Muscle of leg (tissue), 16 donors: ENCODE results near the gene ADGRD2. TPM values are rescaled to one million over a fixed set of nuclear protein-coding genes. Genes with fewer than 3 reads are reported as not detected.

Source experiments
- DNase-seq: peaks from one replicate; pipeline ENCODE4 v3.0.0; 2013
- H3K27ac ChIP-seq: one replicate; pipeline ENCODE4 v1.5.1; 2013; ENCODE audit warnings: mild to moderate bottlenecking, low read length, control low read depth
- H3K27me3 ChIP-seq: one replicate; pipeline ENCODE4 v1.6.1; 2013; ENCODE audit warnings: low read length; ENCODE audit not compliant: control insufficient read depth, insufficient read depth
- H3K36me3 ChIP-seq: one replicate; pipeline ENCODE4 v1.6.1; 2013; ENCODE audit warnings: low read length; ENCODE audit not compliant: control insufficient read depth, insufficient read depth
- H3K4me1 ChIP-seq: one replicate; pipeline ENCODE4 v1.6.1; 2013; ENCODE audit warnings: low read length; ENCODE audit not compliant: control insufficient read depth, insufficient read depth
- H3K4me3 ChIP-seq: one replicate; pipeline ENCODE4 v1.5.1; 2013; ENCODE audit warnings: low read length, control low read depth
- H3K9me3 ChIP-seq: replicated peaks from 2 replicates; pipeline ENCODE4 v1.6.1; 2013; ENCODE audit warnings: low read depth, low read length; ENCODE audit not compliant: control insufficient read depth
- WGBS: methylation state at CpG from one replicate; pipeline ENCODE4 v1.1.5; 2013; ENCODE audit warnings: missing lambda C conversion rate; ENCODE audit not compliant: insufficient coverage; 5-methylcytosine and 5-hydroxymethylcytosine counted together
- long read RNA-seq, 11 donors: transcript quantifications; one replicate each; lab custom pipeline, GENCODE V29; 2026
- polyA plus RNA-seq, 8 donors: library from polyadenylated mRNA; unstranded; fragments of 120-200 nt; gene quantifications; one replicate each; pipeline versions ENCODE4 v1.2.1 to v1.2.3, GENCODE V29; 2013; ENCODE audit warnings: inconsistent platforms in 1 of 8, low replicate concordance in 1 of 8; ENCODE audit not compliant: insufficient read length in 8 of 8, insufficient read depth in 1 of 8
- total RNA-seq: library from RNA; stranded (reverse); fragments of 120-200 nt; gene quantifications from one replicate; pipeline ENCODE4 v1.2.4, GENCODE V29; 2013

The ADGRD2 gene
- total RNA-seq: not detected
- under 1 TPM in 4 of 8 donors, not detected in 4; 0.06 to 0.25 (median 0.11) TPM for polyA plus RNA-seq
- long read RNA-seq, donor 1: 0 reads
- long read RNA-seq, donor 2: 0 reads
- long read RNA-seq, donor 3: 0 reads
- long read RNA-seq, donor 4: 0 reads
- long read RNA-seq, donor 5: 0 reads
- long read RNA-seq, donor 6: 0 reads
- long read RNA-seq, donor 7: 0 reads
- long read RNA-seq, donor 8, partial matches to known transcripts: 0 of 1 reads
- long read RNA-seq, donor 8, other reads (novel, unspliced or antisense): 0 of 1 reads
- long read RNA-seq, donor 9, partial matches to known transcripts: 0 of 1 reads
- long read RNA-seq, donor 9, other reads (novel, unspliced or antisense): 0 of 1 reads
- long read RNA-seq, donor 10, partial matches to known transcripts: 0 of 2 reads
- long read RNA-seq, donor 10, other reads (novel, unspliced or antisense): 0 of 2 reads
- long read RNA-seq, donor 11: 0 reads

DNA sequence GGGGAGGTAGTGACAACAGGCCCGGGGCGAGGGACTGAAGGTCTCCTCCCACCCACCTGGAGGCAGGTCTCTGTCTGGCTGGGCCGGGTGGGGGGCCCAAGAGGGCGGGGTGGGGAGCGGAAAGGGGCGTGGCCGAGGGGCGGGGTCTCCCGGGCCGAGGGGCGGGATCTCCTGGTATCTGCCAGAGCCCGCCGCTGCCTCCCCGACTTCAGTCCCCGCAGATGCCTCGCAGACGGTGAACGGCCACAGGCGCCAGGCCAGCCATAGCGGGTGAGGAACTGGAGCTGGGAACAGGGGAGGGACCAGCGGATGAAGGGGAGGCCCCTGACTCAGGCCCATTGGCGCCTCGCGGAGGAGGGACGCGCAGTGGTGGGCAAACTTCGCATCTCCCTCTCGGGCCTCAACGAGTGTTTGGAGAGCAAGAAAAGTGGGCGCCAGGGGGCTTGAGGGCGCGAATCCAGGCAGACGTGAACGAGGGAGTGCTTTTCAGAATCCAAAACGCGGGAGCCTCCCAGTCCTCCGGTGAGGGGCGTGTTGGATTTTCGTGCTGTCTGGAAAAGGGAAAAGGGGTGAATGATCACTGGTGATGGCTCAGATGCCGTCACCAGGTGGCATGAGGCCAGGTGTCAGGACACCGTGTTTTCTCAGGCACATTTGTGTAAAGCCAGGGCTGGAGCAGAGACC lies at the start of gene ADGRD2:
ADGRD2 (plus strand) TSS at position 211 of the 684 bp plus-strand sequence. CDS start 1,216 bp downstream, outside the sequence.
- DNase-seq: peak; percentile 38
- H3K36me3 ChIP-seq: no peaks in the 10 kb centered on the region
- H3K9me3 ChIP-seq: no peaks in the 10 kb centered on the region
- peaks cover 57% of the 10 kb centered on the region for H3K27me3 ChIP-seq
- under 1% methylated on average over 39 of the region's 41 CpGs for WGBS
- H3K4me1 ChIP-seq: peaks cover 8% of the 10 kb centered on the region
- peak within 1 kb of the TSS; percentile 5 for H3K4me3 ChIP-seq
- no peak within 1 kb of the TSS for H3K27ac ChIP-seq

GRCh38 chr9:124403246-124403645 lies 47.0 kb upstream of the ADGRD2 start:
- H3K27me3 ChIP-seq: no peaks in the 10 kb centered on the region
- no peak overlapping the region for H3K27ac ChIP-seq
- no peaks in the 10 kb centered on the region for H3K9me3 ChIP-seq
- WGBS: 93% methylated on average over 3 of the region's 4 CpGs
- no peak overlapping the region for H3K4me3 ChIP-seq
- H3K4me1 ChIP-seq: peaks cover 27% of the 10 kb centered on the region
- peaks cover 53% of the 10 kb centered on the region for H3K36me3 ChIP-seq
- no peak for DNase-seq

DNA sequence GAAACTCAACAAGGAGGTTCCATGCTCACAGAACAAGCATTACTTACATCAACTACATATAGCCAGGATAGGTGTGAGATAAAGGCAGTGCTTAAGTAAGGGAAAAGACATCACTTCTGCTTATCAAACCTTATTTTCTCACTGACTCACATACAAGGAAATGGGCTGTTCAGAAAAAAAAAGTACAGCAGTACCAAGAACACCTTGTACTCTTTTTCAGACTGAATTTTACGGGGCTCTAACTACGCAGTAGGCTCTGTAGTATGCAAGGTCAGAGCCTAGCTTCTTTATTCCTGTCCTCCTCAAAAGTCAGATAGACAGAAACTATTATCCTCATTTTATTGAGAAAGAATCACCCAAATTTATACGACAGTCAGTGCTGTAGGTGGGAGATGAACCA lies 40.8 kb upstream of the ADGRD2 start:
- Histone ChIP-seq H3K9me3 (no peaks in the 10 kb centered on the region), H3K27ac (no peak overlapping the region), H3K27me3 (no peaks in the 10 kb centered on the region), H3K36me3 (peaks cover 64% of the 10 kb centered on the region), H3K4me3 (no peak overlapping the region), H3K4me1 (peaks cover 2% of the 10 kb centered on the region)
- no CpG with 5 or more reads among the region's 3 CpGs for WGBS
- no peak for DNase-seq

GRCh38 chr9:124410321-124410913 lies 39.8 kb upstream of the ADGRD2 start:
- Histone ChIP-seq H3K9me3 (peaks cover under 1% of the 10 kb centered on the region), H3K4me1 (peaks cover 6% of the 10 kb centered on the region), H3K36me3 (peaks cover 58% of the 10 kb centered on the region), H3K27ac (no peak overlapping the region), H3K27me3 (no peaks in the 10 kb centered on the region), H3K4me3 (no peak overlapping the region)
- DNase-seq: no peak
- WGBS: 70% methylated on average over 1 of the region's 3 CpGs

DNA sequence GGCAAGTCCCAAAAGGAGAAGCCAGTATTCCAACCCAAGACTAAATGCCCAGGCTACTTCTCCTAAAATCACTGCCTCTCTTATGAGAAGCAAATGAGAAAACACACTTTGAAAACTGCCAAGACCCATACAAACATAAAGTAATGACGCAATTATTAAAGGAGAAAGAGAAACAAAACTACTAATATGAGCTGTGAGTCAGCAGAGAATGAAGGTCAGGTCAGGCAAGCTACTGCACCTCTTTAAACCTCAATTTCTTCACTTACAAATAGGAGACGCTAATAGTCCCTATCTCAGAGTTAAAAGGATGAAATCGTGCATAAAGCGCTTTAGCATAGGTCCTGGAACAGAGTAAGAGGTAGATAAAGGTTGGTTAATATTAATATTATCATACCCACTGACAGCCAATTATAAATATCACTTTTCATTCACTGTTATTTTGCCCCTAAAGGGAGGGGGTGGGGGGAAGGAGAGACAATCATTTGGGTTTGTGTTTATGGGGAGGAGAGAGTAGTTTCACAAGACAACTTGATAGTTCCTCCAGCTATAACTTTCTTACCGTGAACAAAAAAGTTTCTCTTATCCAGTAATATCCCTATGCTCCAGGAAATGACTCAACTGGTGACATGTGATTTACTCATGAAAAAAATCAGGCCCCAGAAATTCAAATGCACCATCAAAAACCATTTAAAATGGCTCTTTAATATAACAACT lies 38.6 kb upstream of the ADGRD2 start:
- Histone ChIP-seq H3K4me3 (no peak overlapping the region), H3K4me1 (peaks cover 8% of the 10 kb centered on the region), H3K36me3 (peaks cover 51% of the 10 kb centered on the region), H3K9me3 (peaks cover 4% of the 10 kb centered on the region), H3K27ac (no peak overlapping the region), H3K27me3 (no peaks in the 10 kb centered on the region)
- no peak for DNase-seq
- WGBS: no CpG with 5 or more reads among the region's 5 CpGs

DNA sequence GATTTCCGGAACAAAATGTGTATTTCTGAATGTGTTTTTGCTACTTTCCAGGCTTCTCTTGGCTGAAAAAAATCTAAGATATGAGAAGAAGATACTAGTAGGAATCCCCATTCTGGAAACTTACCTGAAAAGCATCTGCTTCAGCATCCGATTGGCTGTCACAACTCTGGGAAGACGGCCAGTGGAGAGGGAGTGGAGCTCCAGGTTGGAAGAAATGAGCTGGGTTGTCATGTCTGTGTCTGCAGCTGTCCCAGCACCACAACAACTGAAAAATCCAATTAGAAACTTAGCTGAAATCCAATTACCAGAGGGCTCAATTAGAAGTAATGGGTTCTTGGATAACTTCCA lies 38.0 kb upstream of the ADGRD2 start:
- no peak for DNase-seq
- no CpG with 5 or more reads among the region's 3 CpGs for WGBS
- peaks cover 8% of the 10 kb centered on the region for H3K4me1 ChIP-seq

GRCh38 chr9:124414612-124415011 lies 35.6 kb upstream of the ADGRD2 start:
- Histone ChIP-seq H3K27me3 (no peaks in the 10 kb centered on the region), H3K9me3 (peaks cover 4% of the 10 kb centered on the region), H3K27ac (peak overlapping the region; percentile 62), H3K4me1 (peaks cover 8% of the 10 kb centered on the region), H3K4me3 (peak overlapping the region; percentile 97), H3K36me3 (peaks cover 35% of the 10 kb centered on the region)
- WGBS: 17% methylated on average over 9 of the region's 13 CpGs
- DNase-seq: no peak

More for the DNA sequence above, 38.0 kb upstream of the ADGRD2 start:
- peaks cover 46% of the 10 kb centered on the region for H3K36me3 ChIP-seq
- H3K27ac ChIP-seq: no peak overlapping the region
- H3K27me3 ChIP-seq: no peaks in the 10 kb centered on the region
- no peak overlapping the region for H3K4me3 ChIP-seq
- peaks cover 4% of the 10 kb centered on the region for H3K9me3 ChIP-seq

- peaks cover 4% of the 10 kb centered on the region for H3K9me3 ChIP-seq
- WGBS: 2% methylated on average over 34 of the region's 41 CpGs
- H3K4me1 ChIP-seq: peaks cover 8% of the 10 kb centered on the region
- H3K27ac ChIP-seq: peak within 1 kb of the TSS; percentile 62
- DNase-seq: peak; percentile 98
- peaks cover 35% of the 10 kb centered on the region for H3K36me3 ChIP-seq
- no peaks in the 10 kb centered on the region for H3K27me3 ChIP-seq
- H3K4me3 ChIP-seq: peak within 1 kb of the TSS; percentile 97
These were observed 35.0 kb upstream of the ADGRD2 start, which contains the start of gene PSMB7 for GRCh38 chr9:124415102-124415851. PSMB7 (minus strand) TSS chr9:124415442; CDS start chr9:124415425, 17 bp downstream.

GRCh38 chr9:124415852-124416484 lies 34.3 kb upstream of the ADGRD2 start:
- no peak overlapping the region for H3K27ac ChIP-seq
- peaks cover 4% of the 10 kb centered on the region for H3K9me3 ChIP-seq
- no peaks in the 10 kb centered on the region for H3K27me3 ChIP-seq
- H3K36me3 ChIP-seq: peaks cover 30% of the 10 kb centered on the region
- peaks cover 10% of the 10 kb centered on the region for H3K4me1 ChIP-seq
- WGBS: 78% methylated on average over 8 of the region's 17 CpGs
- H3K4me3 ChIP-seq: peak overlapping the region; percentile 97
- no peak for DNase-seq
